Panc1 (cell line): ENCODE results near the gene GDPD5. TPM values are rescaled to one million over a fixed set of nuclear protein-coding genes. Genes with fewer than 3 reads are reported as not detected.

Experiments used
- ATAC-seq: fragments of 200-7000 bp; cut with Tn5 transposase; 2 replicates; pipeline ENCODE4 v1.9.1; 2020; ENCODE audit warnings: mild to moderate bottlenecking, moderate library complexity
- BruUV-seq: library from RNA; stranded (reverse); fragments of 400-500 nt; replicated peaks from 2 replicates; lab custom pipeline; 2021; lab: Mats Ljungman, UMichigan
- CTCF ChIA-PET: fragments of 300-600 bp; sonication (Branson Sonifier 250); formaldehyde crosslinking; loops from one replicate; lab custom pipeline; 2022; ENCODE audit warnings: antibody characterized with exemption; lab: Charles Lee
- POLR2A ChIA-PET: fragments of 300-600 bp; sonication (Branson Sonifier 250); formaldehyde crosslinking; loops from one replicate; lab custom pipeline; 2022; ENCODE audit warnings: antibody characterized with exemption; lab: Charles Lee
- DNase-seq: peaks from one replicate; pipeline ENCODE4 v3.0.0-alpha.2; 2010; ENCODE audit warnings: low read depth, low spot score
- H3K27ac ChIP-seq: 2 replicates; pipeline ENCODE4 v1.5.1; 2011; ENCODE audit warnings: mild to moderate bottlenecking, low read length, inconsistent platforms
- H3K27me3 ChIP-seq: fragments of 200-500 bp; sonication (Bioruptor generic); 2 replicates; pipeline ENCODE4 v1.6.0; 2014; ENCODE audit warnings: low read length, inconsistent platforms; ENCODE audit not compliant: control insufficient read depth, insufficient read depth
- H3K36me3 ChIP-seq: fragments of 200-500 bp; sonication (Bioruptor generic); 2 replicates; pipeline ENCODE4 v1.5.1; 2014; ENCODE audit warnings: inconsistent platforms, mild to moderate bottlenecking, low read length, moderate library complexity; ENCODE audit not compliant: control insufficient read depth, insufficient read depth
- H3K4me1 ChIP-seq: 2 replicates; pipeline ENCODE4 v1.5.1; 2011; ENCODE audit warnings: inconsistent platforms, mild to moderate bottlenecking, low read length, moderate library complexity; ENCODE audit not compliant: control insufficient read depth, insufficient read depth
- H3K4me3 ChIP-seq, 2 experiments: 2 replicates each; pipeline ENCODE4 v1.5.1; 2011 to 2012; ENCODE audit warnings: low read depth in 2 of 2, low read length in 2 of 2, mild to moderate bottlenecking in 2 of 2, inconsistent platforms in 1 of 2, moderate library complexity in 1 of 2
- H3K9me3 ChIP-seq: fragments of 200-500 bp; sonication (Bioruptor generic); 2 replicates; pipeline ENCODE4 v1.5.1; 2014; ENCODE audit warnings: low read depth, mild to moderate bottlenecking, inconsistent platforms, low read length, moderate library complexity; ENCODE audit not compliant: control insufficient read depth, insufficient read depth
- POLR2AphosphoS5 ChIP-seq: IDR thresholded peaks from 2 replicates; pipeline ENCODE4 v1.6.1; 2012; ENCODE audit warnings: mild to moderate bottlenecking, low read depth, low read length, moderate library complexity
- SIN3A ChIP-seq: IDR thresholded peaks from 2 replicates; pipeline ENCODE4 v1.6.1; 2012; ENCODE audit warnings: low read depth, mild to moderate bottlenecking, low read length, moderate library complexity, borderline replicate concordance; ENCODE audit not compliant: insufficient read depth
- TCF7L2 ChIP-seq: IDR thresholded peaks from 2 replicates; pipeline ENCODE4 v1.6.1; 2011; ENCODE audit warnings: mild to moderate bottlenecking, low read depth, low read length, inconsistent platforms
- in situ Hi-C: cut with HindIII; loops from 2 replicates; pipeline ENCODE4 v1.10.0; 2016; ENCODE audit warnings: low sequenced_read_pairs, low pct_unique_long_range_greater_than_20kb
- intact Hi-C: fragments of 100-400 bp; cut with micrococcal nuclease; formaldehyde crosslinking; loops from one replicate; pipeline ENCODE4 v1.10.0; 2022; ENCODE audit not compliant: unreplicated experiment
- total RNA-seq: library from RNA; stranded (reverse); gene quantifications from one replicate; pipeline ENCODE4 v1.2.1, GENCODE V29; 2021; ENCODE audit not compliant: unreplicated experiment
- TF ChIP-seq, protein P1 (sequence below), 2 experiments: IDR thresholded peaks; 2 replicates each; pipeline ENCODE4 v1.6.1; 2011 to 2012; ENCODE audit warnings: low read depth in 2 of 2, control low read depth in 1 of 2, low read length in 1 of 2, mild to moderate bottlenecking in 1 of 2, moderate library complexity in 1 of 2; ENCODE audit not compliant: insufficient read depth in 1 of 2
- TF ChIP-seq, protein P2 (sequence below): fragments of 450-650 bp; IDR thresholded peaks from 2 replicates; pipeline ENCODE4 v1.5.1; 2017; ENCODE audit warnings: mild to moderate bottlenecking

The GDPD5 gene
- total RNA-seq, 1 experiment from 2014 or later: 6.0 TPM

DNA sequence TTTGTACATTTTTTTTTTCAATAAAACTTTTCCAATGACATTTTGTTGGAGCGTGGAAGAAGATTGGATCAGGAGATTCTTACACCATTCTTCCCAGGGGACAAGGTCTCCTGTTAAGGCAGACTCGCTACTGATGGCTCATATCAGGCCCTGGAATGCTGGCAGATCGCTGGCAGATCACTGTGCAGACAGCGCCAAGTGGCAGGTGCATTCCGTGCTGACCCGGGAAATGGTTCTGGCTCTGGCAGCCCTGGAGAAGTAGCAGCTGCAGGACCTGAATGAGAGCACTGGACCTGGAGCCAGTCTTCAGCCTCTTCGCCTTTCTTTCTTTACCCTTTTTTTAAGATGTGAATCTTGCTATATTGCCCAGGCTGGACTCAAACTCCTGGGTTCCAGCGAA is 47.0 kb upstream of the GDPD5 start:
- intact Hi-C loops: no loop called here
- Histone ChIP-seq H3K4me1 (no peaks in the 10 kb centered on the region; the same call in 1 of the 2 replicates), H3K4me3 (no peak overlapping the region), H3K36me3 (peaks cover 2% of the 10 kb centered on the region; the same call in 1 of the 2 replicates), H3K27me3 (no peaks in the 10 kb centered on the region), H3K27ac (no peak overlapping the region), H3K9me3 (no peaks in the 10 kb centered on the region)
- TF ChIP-seq POLR2AphosphoS5: no peak
- TF ChIP-seq, protein P1, sequence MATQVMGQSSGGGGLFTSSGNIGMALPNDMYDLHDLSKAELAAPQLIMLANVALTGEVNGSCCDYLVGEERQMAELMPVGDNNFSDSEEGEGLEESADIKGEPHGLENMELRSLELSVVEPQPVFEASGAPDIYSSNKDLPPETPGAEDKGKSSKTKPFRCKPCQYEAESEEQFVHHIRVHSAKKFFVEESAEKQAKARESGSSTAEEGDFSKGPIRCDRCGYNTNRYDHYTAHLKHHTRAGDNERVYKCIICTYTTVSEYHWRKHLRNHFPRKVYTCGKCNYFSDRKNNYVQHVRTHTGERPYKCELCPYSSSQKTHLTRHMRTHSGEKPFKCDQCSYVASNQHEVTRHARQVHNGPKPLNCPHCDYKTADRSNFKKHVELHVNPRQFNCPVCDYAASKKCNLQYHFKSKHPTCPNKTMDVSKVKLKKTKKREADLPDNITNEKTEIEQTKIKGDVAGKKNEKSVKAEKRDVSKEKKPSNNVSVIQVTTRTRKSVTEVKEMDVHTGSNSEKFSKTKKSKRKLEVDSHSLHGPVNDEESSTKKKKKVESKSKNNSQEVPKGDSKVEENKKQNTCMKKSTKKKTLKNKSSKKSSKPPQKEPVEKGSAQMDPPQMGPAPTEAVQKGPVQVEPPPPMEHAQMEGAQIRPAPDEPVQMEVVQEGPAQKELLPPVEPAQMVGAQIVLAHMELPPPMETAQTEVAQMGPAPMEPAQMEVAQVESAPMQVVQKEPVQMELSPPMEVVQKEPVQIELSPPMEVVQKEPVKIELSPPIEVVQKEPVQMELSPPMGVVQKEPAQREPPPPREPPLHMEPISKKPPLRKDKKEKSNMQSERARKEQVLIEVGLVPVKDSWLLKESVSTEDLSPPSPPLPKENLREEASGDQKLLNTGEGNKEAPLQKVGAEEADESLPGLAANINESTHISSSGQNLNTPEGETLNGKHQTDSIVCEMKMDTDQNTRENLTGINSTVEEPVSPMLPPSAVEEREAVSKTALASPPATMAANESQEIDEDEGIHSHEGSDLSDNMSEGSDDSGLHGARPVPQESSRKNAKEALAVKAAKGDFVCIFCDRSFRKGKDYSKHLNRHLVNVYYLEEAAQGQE (IDR thresholded peaks at IDR 0.05; ENCODE audit: insufficient read depth in 1 of 2, low read depth in 2 of 2, low read length in 1 of 2): no peak
- TF ChIP-seq, protein P2, sequence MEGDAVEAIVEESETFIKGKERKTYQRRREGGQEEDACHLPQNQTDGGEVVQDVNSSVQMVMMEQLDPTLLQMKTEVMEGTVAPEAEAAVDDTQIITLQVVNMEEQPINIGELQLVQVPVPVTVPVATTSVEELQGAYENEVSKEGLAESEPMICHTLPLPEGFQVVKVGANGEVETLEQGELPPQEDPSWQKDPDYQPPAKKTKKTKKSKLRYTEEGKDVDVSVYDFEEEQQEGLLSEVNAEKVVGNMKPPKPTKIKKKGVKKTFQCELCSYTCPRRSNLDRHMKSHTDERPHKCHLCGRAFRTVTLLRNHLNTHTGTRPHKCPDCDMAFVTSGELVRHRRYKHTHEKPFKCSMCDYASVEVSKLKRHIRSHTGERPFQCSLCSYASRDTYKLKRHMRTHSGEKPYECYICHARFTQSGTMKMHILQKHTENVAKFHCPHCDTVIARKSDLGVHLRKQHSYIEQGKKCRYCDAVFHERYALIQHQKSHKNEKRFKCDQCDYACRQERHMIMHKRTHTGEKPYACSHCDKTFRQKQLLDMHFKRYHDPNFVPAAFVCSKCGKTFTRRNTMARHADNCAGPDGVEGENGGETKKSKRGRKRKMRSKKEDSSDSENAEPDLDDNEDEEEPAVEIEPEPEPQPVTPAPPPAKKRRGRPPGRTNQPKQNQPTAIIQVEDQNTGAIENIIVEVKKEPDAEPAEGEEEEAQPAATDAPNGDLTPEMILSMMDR: no peak
- no peak for TF ChIP-seq SIN3A
- TF ChIP-seq TCF7L2: no peak
- DNase-seq (no peak), ATAC-seq (no peak)
- ChIA-PET CTCF (no interaction called here), POLR2A (interaction anchor here (0.7 kb wide), 1 partner anchor 206 kb away, joined by 3 read pairs; no protein-coding TSS in a partner anchor)
- no TSS peak for BruUV-seq
- in situ Hi-C loops: no loop called here

DNA sequence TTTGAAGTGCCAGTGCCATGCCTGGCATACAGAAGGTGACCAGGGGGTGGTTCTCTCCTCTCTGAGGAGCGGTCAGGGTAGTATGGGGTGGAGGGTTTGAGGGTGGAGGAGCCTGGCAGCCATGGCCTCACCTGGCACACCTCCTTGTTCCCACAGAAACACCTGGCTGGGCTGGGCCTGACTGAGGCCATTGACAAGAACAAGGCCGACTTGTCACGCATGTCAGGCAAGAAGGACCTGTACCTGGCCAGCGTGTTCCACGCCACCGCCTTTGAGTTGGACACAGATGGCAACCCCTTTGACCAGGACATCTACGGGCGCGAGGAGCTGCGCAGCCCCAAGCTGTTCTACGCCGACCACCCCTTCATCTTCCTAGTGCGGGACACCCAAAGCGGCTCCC is 45.9 kb upstream of the GDPD5 start:
- no peak for ATAC-seq
- POLR2A ChIA-PET: no interaction called here
- Histone ChIP-seq H3K36me3 (peaks cover 5% of the 10 kb centered on the region; the same call in 1 of the 2 replicates), H3K4me1 (no peaks in the 10 kb centered on the region; the same call in 1 of the 2 replicates), H3K27me3 (no peaks in the 10 kb centered on the region), H3K27ac (no peak overlapping the region), H3K4me3 (no peak overlapping the region), H3K9me3 (no peaks in the 10 kb centered on the region)
- CTCF ChIA-PET: no interaction called here
- intact Hi-C loops (no loop called here), in situ Hi-C loops (no loop called here)
- DNase-seq: no peak
- TF ChIP-seq TCF7L2 (no peak), POLR2AphosphoS5 (no peak), SIN3A (no peak)
- TF ChIP-seq, protein P1 (IDR thresholded peaks at IDR 0.05; ENCODE audit: insufficient read depth in 1 of 2, low read depth in 2 of 2, low read length in 1 of 2): no peak
- TF ChIP-seq, protein P2: no peak
- no TSS peak for BruUV-seq
